Cardiac fibroblast (primary cell): ENCODE results near the gene POFUT1.

Source experiments
- DNase-seq, 2 donors: peaks; one replicate each; pipeline versions ENCODE4 v3.0.0 to v3.0.0-alpha.2; 2010; ENCODE audit warnings: low read depth in 2 of 2
- H3K4me3 ChIP-seq, 2 donors: replicated peaks in 1 of 2; 1 replicate in 1 of 2; 2 replicates in 1 of 2; pipeline ENCODE4 v1.5.1; 2011; ENCODE audit warnings: low read depth in 2 of 2, low read length in 2 of 2, mild to moderate bottlenecking in 2 of 2, moderate library complexity in 1 of 2
- CTCF ChIP-seq: IDR thresholded peaks from one replicate; pipeline ENCODE4 v1.5.1; 2011; ENCODE audit warnings: low read depth, mild to moderate bottlenecking, low read length, inconsistent platforms

The POFUT1 gene

GRCh38 chr20:32179934-32180333, 27.7 kb upstream of the POFUT1 start:
- no peak for TF ChIP-seq CTCF
- no peak overlapping the region for H3K4me3 ChIP-seq
- no peak for DNase-seq

- no peak overlapping the region for H3K4me3 ChIP-seq
- no peak for TF ChIP-seq CTCF
- no peak for DNase-seq
Measured at GRCh38 chr20:32181606-32182005, 26.1 kb upstream of the POFUT1 start.

GRCh38 chr20:32183947-32184635, 23.6 kb upstream of the POFUT1 start:
- no peak for DNase-seq
- no peak for TF ChIP-seq CTCF
- H3K4me3 ChIP-seq, result no peak overlapping the region

- DNase-seq, result no peak
- TF ChIP-seq CTCF, result no peak
- no peak overlapping the region for H3K4me3 ChIP-seq
Measured at GRCh38 chr20:32184961-32185603, 22.6 kb upstream of the POFUT1 start.

GRCh38 chr20:32186506-32186905, 21.2 kb upstream of the POFUT1 start:
- DNase-seq, result no peak
- H3K4me3 ChIP-seq, result no peak overlapping the region
- TF ChIP-seq CTCF, result no peak

GRCh38 chr20:32188376-32189122, 19.1 kb upstream of the POFUT1 start:
- no peak for DNase-seq
- no peak overlapping the region for H3K4me3 ChIP-seq
- no peak for TF ChIP-seq CTCF
